ENCODE measurements around the gene GPI.
"Not testable (repeated sequence)": the region's sequence is repeated elsewhere in the genome, so short reads cannot be mapped to it uniquely, and the experiment has no call there.

GPI gene

GRCh38 chr19:34397853-34398252 is 32.9 kb downstream of the GPI start:
- peaks cover 61% of the 10 kb centered on the region for H3K36me3 ChIP-seq (ENCODE audit: low read depth)
- no peak for TF ChIP-seq CTCF (IDR thresholded peaks at IDR 0.05; ENCODE audit: poor library complexity, severe bottlenecking)
- H3K9me3 ChIP-seq (ENCODE audit: severe bottlenecking): no peaks in the 10 kb centered on the region
- H3K4me3 ChIP-seq (ENCODE audit: severe bottlenecking): no peak overlapping the region
- H3K4me1 ChIP-seq (ENCODE audit: insufficient read depth, poor library complexity, severe bottlenecking): no peaks in the 10 kb centered on the region
- no peak overlapping the region for H3K27ac ChIP-seq (ENCODE audit: poor library complexity, severe bottlenecking)
- ATAC-seq (ENCODE audit: low read depth) (no peak), DNase-seq (ENCODE audit: low spot score) (no peak)
- H3K27me3 ChIP-seq (ENCODE audit: insufficient read depth, poor library complexity, severe bottlenecking): no peaks in the 10 kb centered on the region

GRCh38 chr19:34399886-34400285 is 34.9 kb downstream of the GPI start:
- Histone ChIP-seq H3K27ac (ENCODE audit: poor library complexity, severe bottlenecking) (no peak overlapping the region), H3K27me3 (ENCODE audit: insufficient read depth, poor library complexity, severe bottlenecking) (no peaks in the 10 kb centered on the region), H3K4me1 (ENCODE audit: insufficient read depth, poor library complexity, severe bottlenecking) (no peaks in the 10 kb centered on the region), H3K9me3 (ENCODE audit: severe bottlenecking) (no peaks in the 10 kb centered on the region), H3K36me3 (ENCODE audit: low read depth) (peaks cover 54% of the 10 kb centered on the region), H3K4me3 (ENCODE audit: severe bottlenecking) (no peak overlapping the region)
- TF ChIP-seq CTCF (IDR thresholded peaks at IDR 0.05; ENCODE audit: poor library complexity, severe bottlenecking): no peak
- DNase-seq (ENCODE audit: low spot score): no peak
- no peak for ATAC-seq (ENCODE audit: low read depth)

- not testable (repeated sequence) for H3K4me3 ChIP-seq (ENCODE audit: severe bottlenecking); H3K27me3 ChIP-seq (ENCODE audit: insufficient read depth, poor library complexity, severe bottlenecking); H3K9me3 ChIP-seq (ENCODE audit: severe bottlenecking); DNase-seq (ENCODE audit: low spot score); ATAC-seq (ENCODE audit: low read depth); H3K4me1 ChIP-seq (ENCODE audit: insufficient read depth, poor library complexity, severe bottlenecking); H3K27ac ChIP-seq (ENCODE audit: poor library complexity, severe bottlenecking)
- peaks cover 46% of the 10 kb centered on the region for H3K36me3 ChIP-seq (ENCODE audit: low read depth)
These were observed 35.8 kb downstream of the GPI start for GRCh38 chr19:34400844-34401243.

- no peak for TF ChIP-seq CTCF (IDR thresholded peaks at IDR 0.05; ENCODE audit: poor library complexity, severe bottlenecking)
- Histone ChIP-seq H3K4me3 (ENCODE audit: severe bottlenecking) (no peak overlapping the region), H3K27ac (ENCODE audit: poor library complexity, severe bottlenecking) (no peak overlapping the region), H3K27me3 (ENCODE audit: insufficient read depth, poor library complexity, severe bottlenecking) (no peaks in the 10 kb centered on the region), H3K36me3 (ENCODE audit: low read depth) (peaks cover 33% of the 10 kb centered on the region), H3K4me1 (ENCODE audit: insufficient read depth, poor library complexity, severe bottlenecking) (no peaks in the 10 kb centered on the region), H3K9me3 (ENCODE audit: severe bottlenecking) (no peaks in the 10 kb centered on the region)
- DNase-seq (ENCODE audit: low spot score): no peak
- no peak for ATAC-seq (ENCODE audit: low read depth)
These were observed 37.1 kb downstream of the GPI start for GRCh38 chr19:34402074-34402600.

GRCh38 chr19:34403784-34404108 is 38.8 kb downstream of the GPI start:
- Histone ChIP-seq H3K36me3 (ENCODE audit: low read depth) (peaks cover 26% of the 10 kb centered on the region), H3K4me1 (ENCODE audit: insufficient read depth, poor library complexity, severe bottlenecking) (no peaks in the 10 kb centered on the region), H3K9me3 (ENCODE audit: severe bottlenecking) (no peaks in the 10 kb centered on the region), H3K4me3 (ENCODE audit: severe bottlenecking) (peak overlapping the region; percentile 95), H3K27ac (ENCODE audit: poor library complexity, severe bottlenecking) (peak overlapping the region; percentile 16), H3K27me3 (ENCODE audit: insufficient read depth, poor library complexity, severe bottlenecking) (no peaks in the 10 kb centered on the region)
- no peak for TF ChIP-seq CTCF (IDR thresholded peaks at IDR 0.05; ENCODE audit: poor library complexity, severe bottlenecking)
- ATAC-seq (ENCODE audit: low read depth) (no peak), DNase-seq (ENCODE audit: low spot score) (no peak)

Measured in RWPE2 (cell line).